Breast epithelium (tissue), 4 donors: ENCODE measurements around the gene CCT8L2. TPM values are rescaled to one million over a fixed set of nuclear protein-coding genes. Genes with fewer than 3 reads are reported as not detected.
"Not testable (repeated sequence)": the region's sequence is repeated elsewhere in the genome, so short reads cannot be mapped to it uniquely, and the experiment has no call there.

Experiments used
- DNase-seq, 2 donors: peaks; one replicate each; pipeline ENCODE4 v3.0.0-alpha.2; 2019; ENCODE audit warnings: low spot score in 2 of 2
- H3K27ac ChIP-seq, 2 donors: fragments of 200-600 bp; sonication (generic) in 1 of 2; one replicate each; pipeline ENCODE4 v1.5.1; 2016 to 2019; ENCODE audit warnings: mild to moderate bottlenecking in 1 of 2
- H3K27me3 ChIP-seq, 2 donors: fragments of 200-600 bp; sonication (generic) in 1 of 2; one replicate each; pipeline versions ENCODE4 v1.5.1 to v1.6.0; 2017 to 2019; ENCODE audit warnings: control low read depth in 1 of 2, mild to moderate bottlenecking in 1 of 2
- H3K36me3 ChIP-seq: fragments of 200-600 bp; one replicate; pipeline ENCODE4 v1.5.1; 2019
- H3K4me1 ChIP-seq, 2 donors: fragments of 200-600 bp; sonication (generic); one replicate each; pipeline ENCODE4 v1.5.1; 2016 to 2019; ENCODE audit warnings: control low read depth in 1 of 2
- H3K4me3 ChIP-seq, 3 donors: fragments of 200-600 bp; sonication (generic); 1 replicate in 2 of 3; 2 replicates in 1 of 3; pipeline ENCODE4 v1.5.1; 2016 to 2019; ENCODE audit warnings: mild to moderate bottlenecking in 3 of 3, moderate library complexity in 2 of 3
- H3K9me3 ChIP-seq, 2 donors: fragments of 200-600 bp; sonication (generic) in 1 of 2; one replicate each; pipeline ENCODE4 v1.5.1; 2016 to 2019; ENCODE audit warnings: control low read depth in 1 of 2
- CTCF ChIP-seq, 3 donors: fragments of 450-650 bp; IDR thresholded peaks; one replicate each; pipeline ENCODE4 v1.5.1; 2016 to 2017; ENCODE audit warnings: antibody characterized with exemption in 3 of 3, mild to moderate bottlenecking in 3 of 3, moderate library complexity in 3 of 3
- POLR2A ChIP-seq: fragments of 450-650 bp; IDR thresholded peaks from one replicate; pipeline ENCODE4 v1.6.1; 2016; ENCODE audit warnings: antibody characterized with exemption, mild to moderate bottlenecking, moderate library complexity
- POLR2AphosphoS5 ChIP-seq, 3 donors: sonication (generic); formaldehyde crosslinking; IDR thresholded peaks; one replicate each; pipeline ENCODE4 v1.6.1; 2017; ENCODE audit warnings: antibody characterized with exemption in 3 of 3
- intact Hi-C: fragments of 100-400 bp; cut with DNase I; formaldehyde crosslinking; loops from one replicate; pipeline ENCODE4 v1.15.1; 2023; ENCODE audit warnings: low total_unique reads
- total RNA-seq, 3 donors: library from RNA; depleted of rRNA; stranded (reverse); fragments of >200 nt; gene quantifications; one replicate each; pipeline ENCODE4 v1.1.0, GENCODE V29; 2016

The CCT8L2 gene
- total RNA-seq, 3 donors from 2014 or later: not detected

DNA sequence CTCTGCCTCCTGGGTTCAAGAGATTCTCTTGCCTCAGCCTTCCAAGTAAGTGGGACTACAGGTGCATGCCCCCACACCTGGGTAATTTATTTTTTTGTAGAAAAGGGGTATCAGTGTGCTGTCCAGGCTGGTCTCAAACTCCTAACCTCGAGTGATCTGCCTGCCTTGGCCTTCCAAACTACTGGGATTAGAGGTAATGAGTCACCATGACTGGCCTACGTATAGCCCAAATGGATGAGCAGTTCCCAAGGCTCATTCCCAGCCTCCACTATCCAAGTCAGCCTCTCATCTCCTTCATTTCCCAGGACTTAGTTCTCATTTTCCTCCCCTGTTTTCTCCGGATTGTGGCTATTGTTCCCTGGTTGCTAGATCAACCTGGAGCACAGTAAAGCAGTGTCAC, 5.6 kb downstream of the CCT8L2 start:
- H3K4me3 ChIP-seq: no peak overlapping the region
- intact Hi-C loops: no loop called here
- H3K4me1 ChIP-seq: no peaks in the 10 kb centered on the region
- H3K9me3 ChIP-seq: no peaks in the 10 kb centered on the region
- H3K27me3 ChIP-seq: no peaks in the 10 kb centered on the region
- no peaks in the 10 kb centered on the region for H3K36me3 ChIP-seq
- no peak overlapping the region for H3K27ac ChIP-seq
- TF ChIP-seq CTCF (IDR thresholded peaks at IDR 0.05): no peak
- no peak for DNase-seq

DNA sequence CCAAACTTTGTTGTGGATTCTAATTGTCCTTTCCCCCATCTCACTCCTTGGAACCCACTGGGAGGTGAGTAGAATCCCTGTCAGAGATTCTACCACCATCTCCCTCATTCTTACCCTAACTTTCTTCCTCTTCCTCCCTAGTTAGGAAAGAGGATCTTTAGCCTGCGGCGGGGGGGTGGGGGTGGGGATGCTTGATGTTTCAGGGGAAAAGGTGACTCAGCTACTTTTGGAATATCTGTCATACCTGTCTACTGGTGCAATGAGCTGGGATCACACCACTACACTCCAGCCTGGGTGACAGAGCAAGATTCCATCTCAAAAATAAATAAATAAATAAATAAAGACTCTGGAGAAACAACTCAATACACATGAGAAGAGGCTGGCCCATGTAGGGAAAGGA, 6.4 kb downstream of the CCT8L2 start:
- Histone ChIP-seq H3K4me3 (no peak overlapping the region), H3K27me3 (no peaks in the 10 kb centered on the region), H3K27ac (no peak overlapping the region), H3K36me3 (no peaks in the 10 kb centered on the region), H3K4me1 (no peaks in the 10 kb centered on the region), H3K9me3 (no peaks in the 10 kb centered on the region)
- TF ChIP-seq POLR2A (no peak), CTCF (IDR thresholded peaks at IDR 0.05) (no peak), POLR2AphosphoS5 (IDR thresholded peaks at IDR 0.05) (no peak)
- intact Hi-C loops: no loop called here
- DNase-seq: no peak

DNA sequence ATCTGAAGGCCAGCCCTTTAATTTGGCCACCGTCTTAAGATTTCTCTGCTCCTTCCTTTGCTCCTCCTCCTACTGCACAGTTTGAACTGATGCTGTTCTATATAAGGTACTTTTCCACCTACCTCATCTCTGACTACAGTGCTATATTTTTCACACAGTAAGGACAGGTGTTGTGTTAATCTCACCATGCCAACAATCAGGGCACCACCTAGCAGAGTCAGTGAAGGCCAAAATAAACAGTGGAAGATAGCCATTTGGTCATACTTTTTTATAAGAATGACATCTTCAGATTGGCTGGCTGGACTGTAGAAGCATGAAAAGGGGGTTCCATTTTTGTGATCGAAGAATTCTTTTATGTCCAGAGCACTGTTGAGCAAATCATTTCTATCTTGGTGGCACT, 11.7 kb downstream of the CCT8L2 start:
- H3K4me1 ChIP-seq, intact Hi-C loops, H3K9me3 ChIP-seq, H3K36me3 ChIP-seq, H3K27me3 ChIP-seq, H3K4me3 ChIP-seq, H3K27ac ChIP-seq, DNase-seq: not testable (repeated sequence)

GRCh38 chr22:16569240-16569834, 23.3 kb downstream of the CCT8L2 start:
- H3K4me3 ChIP-seq, DNase-seq, H3K27me3 ChIP-seq, H3K27ac ChIP-seq, H3K4me1 ChIP-seq, H3K36me3 ChIP-seq, intact Hi-C loops: not testable (repeated sequence)
- H3K9me3 ChIP-seq: peaks cover 0 to 28% of the 10 kb centered on the region in 2 donors

- DNase-seq: no peak
- no peak overlapping the region for H3K4me3 ChIP-seq
- H3K27me3 ChIP-seq: no peaks in the 10 kb centered on the region
- no peak overlapping the region for H3K27ac ChIP-seq
- H3K9me3 ChIP-seq: peaks cover 0 to 34% of the 10 kb centered on the region in 2 donors
- H3K36me3 ChIP-seq: no peaks in the 10 kb centered on the region
- H3K4me1 ChIP-seq: no peaks in the 10 kb centered on the region
- intact Hi-C loops: no loop called here
- TF ChIP-seq CTCF (IDR thresholded peaks at IDR 0.05) (no peak), POLR2AphosphoS5 (IDR thresholded peaks at IDR 0.05) (no peak), POLR2A (no peak)
Observed at GRCh38 chr22:16568425-16568758, 24.2 kb downstream of the CCT8L2 start.

- H3K4me3 ChIP-seq, H3K36me3 ChIP-seq, intact Hi-C loops, DNase-seq, H3K27ac ChIP-seq, H3K27me3 ChIP-seq, H3K4me1 ChIP-seq: not testable (repeated sequence)
- H3K9me3 ChIP-seq: peaks cover 0 to 38% of the 10 kb centered on the region in 2 donors
Observed at GRCh38 chr22:16567617-16568424, 24.8 kb downstream of the CCT8L2 start.

GRCh38 chr22:16566421-16567151, 26.0 kb downstream of the CCT8L2 start:
- H3K4me3 ChIP-seq, H3K27me3 ChIP-seq, DNase-seq, H3K4me1 ChIP-seq, intact Hi-C loops, H3K27ac ChIP-seq, H3K36me3 ChIP-seq: not testable (repeated sequence)
- H3K9me3 ChIP-seq: peaks cover 0 to 43% of the 10 kb centered on the region in 2 donors

GRCh38 chr22:16565585-16566420, 26.8 kb downstream of the CCT8L2 start:
- H3K27me3 ChIP-seq, H3K4me3 ChIP-seq, DNase-seq, H3K36me3 ChIP-seq, H3K4me1 ChIP-seq, intact Hi-C loops, H3K27ac ChIP-seq: not testable (repeated sequence)
- peaks cover 0 to 43% of the 10 kb centered on the region in 2 donors for H3K9me3 ChIP-seq
